Activated B cell treated with CpG ODN at 0.5 μM for 24 hours (primary cell): Measurements from ENCODE around the gene AP1M2. TPM values are rescaled to one million over a fixed set of nuclear protein-coding genes. Genes with fewer than 3 reads are reported as not detected.

Experiments
- ATAC-seq: fragments of 200-7000 bp; cut with Tn5 transposase; one replicate; pipeline ENCODE4 v1.10.0; 2021; ENCODE audit warnings: low read depth, mild to moderate bottlenecking, moderate library complexity
- CTCF ChIA-PET: fragments of 350-600 bp; sonication (Branson Sonifier 250); formaldehyde crosslinking; loops from one replicate; lab custom pipeline; 2021; ENCODE audit warnings: antibody characterized with exemption; lab: Charles Lee
- POLR2A ChIA-PET: fragments of 350-600 bp; sonication (Branson Sonifier 250); formaldehyde crosslinking; loops from one replicate; lab custom pipeline; 2021; ENCODE audit warnings: antibody characterized with exemption; lab: Charles Lee
- DNase-seq: peaks from one replicate; pipeline ENCODE4 v3.0.0; 2022
- H3K27ac Mint-ChIP-seq: one replicate; pipeline ENCODE4 v1.8.0; 2020; ENCODE audit warnings: mixed read lengths
- H3K27me3 Mint-ChIP-seq: one replicate; pipeline ENCODE4 v1.8.0; 2021; ENCODE audit warnings: mixed read lengths
- H3K36me3 Mint-ChIP-seq: one replicate; pipeline ENCODE4 v1.8.0; 2021; ENCODE audit warnings: low read depth, mixed read lengths
- H3K4me1 Mint-ChIP-seq: one replicate; pipeline ENCODE4 v1.8.0; 2021; ENCODE audit warnings: mixed read lengths
- H3K4me3 Mint-ChIP-seq: one replicate; pipeline ENCODE4 v1.8.0; 2020; ENCODE audit warnings: mild to moderate bottlenecking, mixed read lengths
- H3K9me3 Mint-ChIP-seq: one replicate; pipeline ENCODE4 v1.8.0; 2020; ENCODE audit warnings: mixed read lengths
- intact Hi-C: fragments of 100-400 bp; cut with micrococcal nuclease; formaldehyde crosslinking; loops from one replicate; pipeline ENCODE4 v1.15.1; 2024
- total RNA-seq: library from RNA; stranded (reverse); gene quantifications from 2 replicates; pipeline ENCODE4 v1.2.3, GENCODE V29; 2022
- TF ChIP-seq, protein P1 (sequence below): fragments of 200-600 bp; IDR thresholded peaks from one replicate; pipeline ENCODE4 v1.8.0; 2022; ENCODE audit warnings: antibody characterized with exemption, mild to moderate bottlenecking

Gene AP1M2
- total RNA-seq: not detected in 2 replicates

DNA sequence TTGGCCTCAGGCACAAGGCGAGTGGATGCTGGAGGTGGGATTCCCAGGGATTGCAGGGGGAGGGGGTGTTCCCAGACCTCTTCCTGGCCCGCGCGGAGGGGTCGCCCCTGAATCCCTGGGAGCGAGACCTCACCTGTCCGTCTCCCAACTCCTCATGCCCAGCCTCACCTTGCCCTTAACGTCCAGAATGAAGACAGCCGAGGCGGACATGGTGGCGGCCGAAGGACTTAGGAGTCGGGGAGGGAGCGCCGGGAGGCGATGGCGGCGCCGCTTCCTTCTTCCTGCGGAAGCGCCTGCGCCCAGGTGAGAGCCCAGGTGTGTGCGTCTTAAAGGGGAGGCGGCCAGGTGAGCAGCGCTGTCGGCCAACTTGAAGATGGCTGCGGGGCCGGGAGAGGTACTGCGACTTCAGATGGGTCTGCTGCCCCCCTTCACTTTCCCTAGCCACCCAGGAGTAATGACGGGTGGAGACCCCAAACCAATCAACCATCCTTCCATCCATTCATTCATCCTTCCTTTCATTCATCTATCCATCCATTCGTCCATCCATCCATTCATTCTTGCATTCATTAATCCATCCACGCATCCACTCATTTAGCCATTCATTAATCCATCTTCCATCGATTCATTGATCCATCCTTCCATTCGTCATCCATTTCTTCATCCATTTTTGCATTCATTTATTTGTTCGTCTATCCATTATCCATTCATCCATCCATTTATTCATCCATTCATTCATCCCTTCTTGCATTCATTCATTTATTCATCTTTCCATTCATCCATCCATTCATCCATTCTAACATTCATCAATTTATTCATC lies at the start of gene AP1M2:
TSS of gene AP1M2 (minus strand) at position 291 of the 817 bp plus-strand sequence. CDS start at position 210, 81 bp downstream.
- no peak within 1 kb of the TSS for H3K4me3 Mint-ChIP-seq
- TF ChIP-seq, protein P1, sequence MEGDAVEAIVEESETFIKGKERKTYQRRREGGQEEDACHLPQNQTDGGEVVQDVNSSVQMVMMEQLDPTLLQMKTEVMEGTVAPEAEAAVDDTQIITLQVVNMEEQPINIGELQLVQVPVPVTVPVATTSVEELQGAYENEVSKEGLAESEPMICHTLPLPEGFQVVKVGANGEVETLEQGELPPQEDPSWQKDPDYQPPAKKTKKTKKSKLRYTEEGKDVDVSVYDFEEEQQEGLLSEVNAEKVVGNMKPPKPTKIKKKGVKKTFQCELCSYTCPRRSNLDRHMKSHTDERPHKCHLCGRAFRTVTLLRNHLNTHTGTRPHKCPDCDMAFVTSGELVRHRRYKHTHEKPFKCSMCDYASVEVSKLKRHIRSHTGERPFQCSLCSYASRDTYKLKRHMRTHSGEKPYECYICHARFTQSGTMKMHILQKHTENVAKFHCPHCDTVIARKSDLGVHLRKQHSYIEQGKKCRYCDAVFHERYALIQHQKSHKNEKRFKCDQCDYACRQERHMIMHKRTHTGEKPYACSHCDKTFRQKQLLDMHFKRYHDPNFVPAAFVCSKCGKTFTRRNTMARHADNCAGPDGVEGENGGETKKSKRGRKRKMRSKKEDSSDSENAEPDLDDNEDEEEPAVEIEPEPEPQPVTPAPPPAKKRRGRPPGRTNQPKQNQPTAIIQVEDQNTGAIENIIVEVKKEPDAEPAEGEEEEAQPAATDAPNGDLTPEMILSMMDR: no peak
- no peaks in the 10 kb centered on the region for H3K27me3 Mint-ChIP-seq
- ChIA-PET POLR2A (no interaction called here), CTCF (interaction anchor here (9.3 kb wide), 1 partner anchor 59 kb away, joined by 353 read pairs; no protein-coding TSS in a partner anchor)
- H3K36me3 Mint-ChIP-seq: no peaks in the 10 kb centered on the region
- intact Hi-C loops: no loop called here
- H3K4me1 Mint-ChIP-seq: peaks cover 12% of the 10 kb centered on the region
- H3K9me3 Mint-ChIP-seq: no peaks in the 10 kb centered on the region
- DNase-seq (no peak), ATAC-seq (no peak)
- H3K27ac Mint-ChIP-seq: no peak within 1 kb of the TSS

GRCh38 chr19:10636304-10636972 lies 49.3 kb upstream of the AP1M2 start:
- no peaks in the 10 kb centered on the region for H3K9me3 Mint-ChIP-seq
- ChIA-PET POLR2A (interaction anchor here (0.6 kb wide), 1 partner anchor 27 kb away, joined by 3 read pairs; no protein-coding TSS in a partner anchor), CTCF (interaction anchor here (1.3 kb wide), 1 partner anchor 55 kb away, joined by 3 read pairs; no protein-coding TSS in a partner anchor)
- intact Hi-C loops: no loop called here
- H3K27ac Mint-ChIP-seq: peak overlapping the region; percentile 56
- peaks cover 23% of the 10 kb centered on the region for H3K4me1 Mint-ChIP-seq
- H3K4me3 Mint-ChIP-seq: no peak overlapping the region
- ATAC-seq (no peak), DNase-seq (no peak)
- TF ChIP-seq, protein P1: no peak
- H3K27me3 Mint-ChIP-seq: no peaks in the 10 kb centered on the region
- H3K36me3 Mint-ChIP-seq: peaks cover 81% of the 10 kb centered on the region

DNA sequence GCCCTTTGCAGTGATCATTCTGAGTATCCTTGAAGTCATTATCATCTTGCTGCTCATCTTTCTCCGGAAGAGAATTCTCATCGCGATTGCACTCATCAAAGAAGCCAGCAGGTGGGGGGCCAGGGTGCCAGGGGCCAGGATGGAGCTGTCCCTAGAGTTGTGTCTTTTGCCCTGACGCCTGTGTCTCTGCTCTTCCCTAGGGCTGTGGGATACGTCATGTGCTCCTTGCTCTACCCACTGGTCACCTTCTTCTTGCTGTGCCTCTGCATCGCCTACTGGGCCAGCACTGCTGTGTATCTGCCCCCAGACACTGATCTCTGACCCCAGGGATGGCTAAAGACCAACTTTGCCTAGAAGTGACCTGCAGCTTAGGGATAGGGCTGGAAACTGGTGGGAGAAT lies 47.9 kb upstream of the AP1M2 start:
- Mint-ChIP-seq H3K27ac (peak overlapping the region; percentile 30), H3K9me3 (no peaks in the 10 kb centered on the region), H3K27me3 (no peaks in the 10 kb centered on the region), H3K36me3 (peaks cover 83% of the 10 kb centered on the region), H3K4me3 (no peak overlapping the region), H3K4me1 (peaks cover 23% of the 10 kb centered on the region)
- POLR2A ChIA-PET: interaction anchor here (0.6 to 1.2 kb wide), 2 partner anchors 31 to 49 kb away, joined by 3 to 6 read pairs; no protein-coding TSS in a partner anchor
- DNase-seq (no peak), ATAC-seq (no peak)
- CTCF ChIA-PET: interaction anchor here (0.7 to 0.9 kb wide), 3 partner anchors 10 to 324 kb away, joined by 3 read pairs; no protein-coding TSS in a partner anchor
- TF ChIP-seq, protein P1: no peak
- intact Hi-C loops: no loop called here

- Mint-ChIP-seq H3K9me3 (no peaks in the 10 kb centered on the region), H3K4me3 (no peak overlapping the region), H3K36me3 (peaks cover 81% of the 10 kb centered on the region), H3K27me3 (no peaks in the 10 kb centered on the region), H3K4me1 (peaks cover 17% of the 10 kb centered on the region), H3K27ac (no peak overlapping the region)
- intact Hi-C loops: no loop called here
- TF ChIP-seq, protein P1: no peak
- CTCF ChIA-PET: interaction anchor here (0.9 to 1.2 kb wide), 2 partner anchors 12 to 53 kb away, joined by 3 to 5 read pairs; no protein-coding TSS in a partner anchor
- DNase-seq: no peak
- ATAC-seq: no peak
- POLR2A ChIA-PET: interaction anchor here (1.2 kb wide), 1 partner anchor 31 kb away, joined by 3 read pairs; no protein-coding TSS in a partner anchor
These were observed 47.3 kb upstream of the AP1M2 start for GRCh38 chr19:10634430-10634829.
